A549 (cell line): ENCODE measurements around the gene CSTF1.

Experiments
- BHLHE40 ChIP-seq: IDR thresholded peaks from 2 replicates; pipeline ENCODE4 v1.6.1; 2012; ENCODE audit warnings: low read depth, low read length, inconsistent platforms
- CBX2 ChIP-seq: fragments of 200-600 bp; sonication (generic); IDR thresholded peaks from 2 replicates; pipeline ENCODE4 v1.6.1; 2016; ENCODE audit warnings: low read depth, mild to moderate bottlenecking, borderline replicate concordance
- CHD2 ChIP-seq: fragments of 150-350 bp; IDR thresholded peaks from 2 replicates; pipeline ENCODE4 v1.6.1; 2014; ENCODE audit warnings: low read length; ENCODE audit not compliant: partially characterized antibody
- CTCF ChIP-seq: fragments of >200 bp; sonication (Bioruptor Twin); formaldehyde crosslinking; IDR thresholded peaks from 3 replicates; pipeline ENCODE4 v1.5.1; 2016
- EP300 ChIP-seq, 2 experiments: fragments of >200 bp; sonication (Bioruptor Twin); formaldehyde crosslinking; IDR thresholded peaks; 2 replicates in 1 of 2; 3 replicates in 1 of 2; pipeline ENCODE4 v1.6.1; 2016 to 2017
- HOXA7 ChIP-seq: fragments of 250-450 bp; sonication (Bioruptor Pico); IDR thresholded peaks from 2 replicates; pipeline ENCODE4 v1.5.0; 2020; ENCODE audit warnings: mild to moderate bottlenecking, moderate library complexity
- JUN ChIP-seq, 2 experiments: fragments of >200 bp; sonication (Bioruptor Twin); formaldehyde crosslinking; IDR thresholded peaks; 2 replicates in 1 of 2; 3 replicates in 1 of 2; pipeline ENCODE4 v1.6.1; 2016 to 2017
- RAD21 ChIP-seq, 2 experiments: fragments of >200 bp in 1 of 2; sonication (Bioruptor Twin) in 1 of 2; formaldehyde crosslinking in 1 of 2; IDR thresholded peaks in 1 of 2; conservative IDR thresholded peaks in 1 of 2; 2 replicates in 1 of 2; 3 replicates in 1 of 2; pipeline ENCODE4 v1.6.1; 2012 to 2018; ENCODE audit warnings: inconsistent platforms in 1 of 2
- RCOR1 ChIP-seq: fragments of 150-350 bp; IDR thresholded peaks from 2 replicates; pipeline ENCODE4 v1.6.1; 2014; ENCODE audit warnings: antibody characterized with exemption, low read length, low read depth
- ZC3H11A ChIP-seq: fragments of 450-650 bp; IDR thresholded peaks from 2 replicates; pipeline ENCODE4 v1.6.1; 2014; ENCODE audit warnings: antibody characterized with exemption, mild to moderate bottlenecking
- ZFP36 ChIP-seq: fragments of 450-650 bp; IDR thresholded peaks from 2 replicates; pipeline ENCODE4 v1.6.1; 2014; ENCODE audit warnings: borderline replicate concordance; ENCODE audit not compliant: partially characterized antibody
- TF ChIP-seq, protein P1 (sequence below): fragments of 200-600 bp; sonication (generic); IDR thresholded peaks from 2 replicates; pipeline ENCODE4 v1.6.1; 2016; ENCODE audit warnings: antibody characterized with exemption, mild to moderate bottlenecking, moderate library complexity
- TF ChIP-seq, protein P2 (sequence below): fragments of 250-450 bp; sonication (Bioruptor Pico); IDR thresholded peaks from 2 replicates; pipeline ENCODE4 v1.5.0; 2021; ENCODE audit warnings: mild to moderate bottlenecking, moderate library complexity, borderline replicate concordance

GRCh38 chr20:56342783-56343182 is 49.7 kb upstream of the CSTF1 start:
- TF ChIP-seq HOXA7 (CRISPR knock-in tag) (no peak), CHD2 (no peak), CTCF (no peak), ZFP36 (no peak), BHLHE40 (no peak), ZC3H11A (no peak), EP300 (IDR thresholded peaks at IDR 0.05) (no peak), RAD21 (conservative IDR thresholded peaks at IDR 0.05 in 1 of 2, IDR thresholded peaks at IDR 0.05 in 1 of 2) (no peak), JUN (IDR thresholded peaks at IDR 0.05) (no peak), CBX2 (no peak), RCOR1 (no peak)
- TF ChIP-seq, protein P1, sequence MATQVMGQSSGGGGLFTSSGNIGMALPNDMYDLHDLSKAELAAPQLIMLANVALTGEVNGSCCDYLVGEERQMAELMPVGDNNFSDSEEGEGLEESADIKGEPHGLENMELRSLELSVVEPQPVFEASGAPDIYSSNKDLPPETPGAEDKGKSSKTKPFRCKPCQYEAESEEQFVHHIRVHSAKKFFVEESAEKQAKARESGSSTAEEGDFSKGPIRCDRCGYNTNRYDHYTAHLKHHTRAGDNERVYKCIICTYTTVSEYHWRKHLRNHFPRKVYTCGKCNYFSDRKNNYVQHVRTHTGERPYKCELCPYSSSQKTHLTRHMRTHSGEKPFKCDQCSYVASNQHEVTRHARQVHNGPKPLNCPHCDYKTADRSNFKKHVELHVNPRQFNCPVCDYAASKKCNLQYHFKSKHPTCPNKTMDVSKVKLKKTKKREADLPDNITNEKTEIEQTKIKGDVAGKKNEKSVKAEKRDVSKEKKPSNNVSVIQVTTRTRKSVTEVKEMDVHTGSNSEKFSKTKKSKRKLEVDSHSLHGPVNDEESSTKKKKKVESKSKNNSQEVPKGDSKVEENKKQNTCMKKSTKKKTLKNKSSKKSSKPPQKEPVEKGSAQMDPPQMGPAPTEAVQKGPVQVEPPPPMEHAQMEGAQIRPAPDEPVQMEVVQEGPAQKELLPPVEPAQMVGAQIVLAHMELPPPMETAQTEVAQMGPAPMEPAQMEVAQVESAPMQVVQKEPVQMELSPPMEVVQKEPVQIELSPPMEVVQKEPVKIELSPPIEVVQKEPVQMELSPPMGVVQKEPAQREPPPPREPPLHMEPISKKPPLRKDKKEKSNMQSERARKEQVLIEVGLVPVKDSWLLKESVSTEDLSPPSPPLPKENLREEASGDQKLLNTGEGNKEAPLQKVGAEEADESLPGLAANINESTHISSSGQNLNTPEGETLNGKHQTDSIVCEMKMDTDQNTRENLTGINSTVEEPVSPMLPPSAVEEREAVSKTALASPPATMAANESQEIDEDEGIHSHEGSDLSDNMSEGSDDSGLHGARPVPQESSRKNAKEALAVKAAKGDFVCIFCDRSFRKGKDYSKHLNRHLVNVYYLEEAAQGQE: no peak
- TF ChIP-seq, protein P2, sequence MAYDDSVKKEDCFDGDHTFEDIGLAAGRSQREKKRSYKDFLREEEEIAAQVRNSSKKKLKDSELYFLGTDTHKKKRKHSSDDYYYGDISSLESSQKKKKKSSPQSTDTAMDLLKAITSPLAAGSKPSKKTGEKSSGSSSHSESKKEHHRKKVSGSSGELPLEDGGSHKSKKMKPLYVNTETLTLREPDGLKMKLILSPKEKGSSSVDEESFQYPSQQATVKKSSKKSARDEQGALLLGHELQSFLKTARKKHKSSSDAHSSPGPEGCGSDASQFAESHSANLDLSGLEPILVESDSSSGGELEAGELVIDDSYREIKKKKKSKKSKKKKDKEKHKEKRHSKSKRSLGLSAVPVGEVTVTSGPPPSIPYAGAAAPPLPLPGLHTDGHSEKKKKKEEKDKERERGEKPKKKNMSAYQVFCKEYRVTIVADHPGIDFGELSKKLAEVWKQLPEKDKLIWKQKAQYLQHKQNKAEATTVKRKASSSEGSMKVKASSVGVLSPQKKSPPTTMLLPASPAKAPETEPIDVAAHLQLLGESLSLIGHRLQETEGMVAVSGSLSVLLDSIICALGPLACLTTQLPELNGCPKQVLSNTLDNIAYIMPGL (CRISPR knock-in tag): no peak
